SK-N-SH (cell line): ENCODE data around the gene BBS9. TPM values are rescaled to one million over a fixed set of nuclear protein-coding genes. Genes with fewer than 3 reads are reported as not detected.

ENCODE experiments used
- CTCF ChIA-PET: fragments of 300-600, 350-600 bp; formaldehyde crosslinking; extraction: SDS; loops from one replicate; lab custom pipeline; 2021; lab: Yijun Ruan, JAX
- POLR2A ChIA-PET: fragments of 350-600 bp; sonication (Branson Sonifier 250); formaldehyde crosslinking; extraction: SDS; loops from one replicate; lab custom pipeline; 2020; ENCODE audit warnings: antibody characterized with exemption, inconsistent platforms; lab: Yijun Ruan, JAX
- DNase-seq: peaks from one replicate; pipeline ENCODE4 v3.0.0; 2012
- H2AFZ ChIP-seq: fragments of 200-600 bp; sonication (generic); 2 replicates; pipeline ENCODE4 v1.8.1; 2016; ENCODE audit warnings: antibody characterized with exemption, mild to moderate bottlenecking, low read depth
- H3F3A ChIP-seq: fragments of 200-600 bp; sonication (generic); replicated peaks from 2 replicates; pipeline ENCODE3; 2016; ENCODE audit warnings: antibody characterized with exemption, mild to moderate bottlenecking; ENCODE audit not compliant: insufficient read depth
- H3K27ac ChIP-seq, 2 experiments: fragments of 200-500 bp in 1 of 2; fragments of 200-600 bp in 1 of 2; sonication (Bioruptor generic) in 1 of 2; sonication (generic), shearing (Covaris generic) in 1 of 2; 2 replicates each; pipeline versions ENCODE4 v1.5.1 to v1.6.1; 2014 to 2016; ENCODE audit warnings: low read depth in 2 of 2, inconsistent platforms in 1 of 2, low read length in 1 of 2, mild to moderate bottlenecking in 1 of 2, mixed read lengths in 1 of 2
- H3K27me3 ChIP-seq: fragments of 200-600 bp; sonication (generic), shearing (Covaris generic); 2 replicates; pipeline ENCODE4 v1.6.1; 2016; ENCODE audit warnings: mixed run types; ENCODE audit not compliant: insufficient read depth
- H3K36me3 ChIP-seq, 2 experiments: fragments of 200-500 bp in 1 of 2; fragments of 200-600 bp in 1 of 2; sonication (Bioruptor generic) in 1 of 2; sonication (generic) in 1 of 2; replicated peaks in 1 of 2; 2 replicates each; pipeline versions ENCODE3 to v1.5.1; 2014 to 2016; ENCODE audit warnings: low read length in 1 of 2, mild to moderate bottlenecking in 1 of 2; ENCODE audit not compliant: insufficient read depth in 2 of 2, control insufficient read depth in 1 of 2
- H3K4me1 ChIP-seq, 2 experiments: fragments of 200-500 bp in 1 of 2; fragments of 200-600 bp in 1 of 2; sonication (Bioruptor generic) in 1 of 2; sonication (generic), shearing (Covaris generic) in 1 of 2; 2 replicates each; pipeline versions ENCODE4 v1.5.1 to v1.6.1; 2014 to 2016; ENCODE audit warnings: low read depth in 1 of 2, low read length in 1 of 2, mixed run types in 1 of 2; ENCODE audit not compliant: insufficient read depth in 2 of 2, control insufficient read depth in 1 of 2
- H3K4me2 ChIP-seq: fragments of 200-600 bp; sonication (generic), shearing (Covaris generic); 2 replicates; pipeline ENCODE4 v1.6.1; 2017; ENCODE audit warnings: mixed run types
- H3K4me3 ChIP-seq, 2 experiments: fragments of 200-500 bp in 1 of 2; fragments of 200-600 bp in 1 of 2; sonication (Bioruptor generic) in 1 of 2; sonication (generic), shearing (Covaris generic) in 1 of 2; 2 replicates each; pipeline versions ENCODE4 v1.5.1 to v1.8.1; 2014 to 2016; ENCODE audit warnings: low read depth in 2 of 2, inconsistent platforms in 1 of 2, low read length in 1 of 2, mild to moderate bottlenecking in 1 of 2, mixed read lengths in 1 of 2, moderate library complexity in 1 of 2
- H3K79me2 ChIP-seq: fragments of 200-600 bp; sonication (generic); 2 replicates; pipeline ENCODE4 v1.8.1; 2017; ENCODE audit warnings: mild to moderate bottlenecking; ENCODE audit not compliant: insufficient read depth
- H3K9ac ChIP-seq: fragments of 200-600 bp; sonication (generic); 2 replicates; pipeline ENCODE4 v1.6.1; 2017; ENCODE audit warnings: mixed run types
- H3K9me2 ChIP-seq: fragments of 200-600 bp; sonication (generic); 2 replicates; pipeline ENCODE4 v1.6.1; 2017; ENCODE audit warnings: mixed run types
- H3K9me3 ChIP-seq: fragments of 200-600 bp; sonication (generic); 2 replicates; pipeline ENCODE4 v1.6.1; 2017; ENCODE audit warnings: mixed run types, mild to moderate bottlenecking, moderate library complexity
- H4K20me1 ChIP-seq: fragments of 200-600 bp; sonication (generic); 2 replicates; pipeline ENCODE4 v1.6.1; 2017; ENCODE audit warnings: mild to moderate bottlenecking, mixed run types; ENCODE audit not compliant: insufficient read depth
- CHD2 ChIP-seq: fragments of 150-350 bp; IDR thresholded peaks from 2 replicates; pipeline ENCODE4 v1.6.1; 2018; ENCODE audit warnings: low read length; ENCODE audit not compliant: partially characterized antibody
- CTCF ChIP-seq: fragments of 200-600 bp; sonication (generic); IDR thresholded peaks from 2 replicates; pipeline ENCODE4 v1.6.1; 2017; ENCODE audit warnings: antibody characterized with exemption, mild to moderate bottlenecking, moderate library complexity
- ELF1 ChIP-seq: IDR thresholded peaks from 2 replicates; pipeline ENCODE4 v1.4.0; 2012
- FOSL2 ChIP-seq: IDR thresholded peaks from 2 replicates; pipeline ENCODE4 v1.4.0; 2012; ENCODE audit warnings: low read depth, mild to moderate bottlenecking, moderate library complexity, borderline replicate concordance
- GABPA ChIP-seq: IDR thresholded peaks from 2 replicates; pipeline ENCODE4 v1.4.0; 2012; ENCODE audit warnings: low read depth, mild to moderate bottlenecking
- GATA2 ChIP-seq: sonication (generic); formaldehyde crosslinking; IDR thresholded peaks from 2 replicates; pipeline ENCODE4 v1.5.0; 2020; ENCODE audit warnings: mild to moderate bottlenecking, missing genetic modification reagents
- MXI1 ChIP-seq: IDR thresholded peaks from 2 replicates; pipeline ENCODE4 v1.6.1; 2012; ENCODE audit warnings: mild to moderate bottlenecking, low read depth, low read length, improper control_type of control experiment
- PBX3 ChIP-seq: IDR thresholded peaks from 2 replicates; pipeline ENCODE4; 2012
- RAD21 ChIP-seq: IDR thresholded peaks from 2 replicates; pipeline ENCODE4 v1.6.1; 2012; ENCODE audit warnings: mild to moderate bottlenecking, low read length
- REST ChIP-seq: IDR thresholded peaks from 2 replicates; pipeline ENCODE4 v1.6.1; 2012; ENCODE audit warnings: mild to moderate bottlenecking, low read depth, low read length, moderate library complexity
- RXRA ChIP-seq: IDR thresholded peaks from 2 replicates; pipeline ENCODE4 v1.4.0; 2012; ENCODE audit warnings: low read depth, mild to moderate bottlenecking, borderline replicate concordance
- SIN3A ChIP-seq: IDR thresholded peaks from 2 replicates; pipeline ENCODE4 v1.6.1; 2012; ENCODE audit warnings: low read depth, mild to moderate bottlenecking, low read length, moderate library complexity, borderline replicate concordance
- TAF1 ChIP-seq: IDR thresholded peaks from 2 replicates; pipeline ENCODE4 v1.6.1; 2012; ENCODE audit warnings: low read depth, mild to moderate bottlenecking, low read length, moderate library complexity, borderline replicate concordance
- TCF12 ChIP-seq: IDR thresholded peaks from 2 replicates; pipeline ENCODE4 v1.4.0; 2012
- USF2 ChIP-seq: fragments of 150-350 bp; IDR thresholded peaks from 2 replicates; pipeline ENCODE4 v1.6.1; 2017; ENCODE audit warnings: antibody characterized with exemption, low read length, low read depth, borderline replicate concordance
- YY1 ChIP-seq: IDR thresholded peaks from 2 replicates; pipeline ENCODE4 v1.4.0; 2012; ENCODE audit warnings: low read depth, mild to moderate bottlenecking
- ZBTB33 ChIP-seq: IDR thresholded peaks from 2 replicates; pipeline ENCODE4 v1.4.0; 2012; ENCODE audit warnings: low read depth, borderline replicate concordance
- WGBS: methylation state at CpG from one replicate; pipeline ENCODE4 v1.1.6; 2017; ENCODE audit warnings: low lambda C conversion rate; 5-methylcytosine and 5-hydroxymethylcytosine counted together
- polyA plus RNA-seq, 3 experiments: library from polyadenylated mRNA; depleted of rRNA; stranded (reverse); fragments of >200 nt; gene quantifications; 2 replicates each; pipeline ENCODE4 v1.2.3, GENCODE V29; 2012

Gene BBS9
- polyA plus RNA-seq, 1 of the 3 experiments (the other 2 are of a cell fraction), result 7.5 TPM

GRCh38 chr7:33550363-33550762 lies 421.0 kb downstream of the BBS9 start (continued):
- TF ChIP-seq REST (no peak), RAD21 (no peak), GABPA (no peak), TCF12 (no peak), FOSL2 (no peak), USF2 (no peak), MXI1 (no peak)

GRCh38 chr7:33550979-33551378 lies 421.6 kb downstream of the BBS9 start:
- CTCF ChIA-PET, result no interaction called here
- Histone ChIP-seq H4K20me1 (no peaks in the 10 kb centered on the region), H3K4me1 (no peaks in the 10 kb centered on the region; a peak in 1 of 4 replicates), H3K9me2 (no peaks in the 10 kb centered on the region), H3K9me3 (no peaks in the 10 kb centered on the region), H2AFZ (no peak overlapping the region), H3K27me3 (no peaks in the 10 kb centered on the region), H3K79me2 (no peaks in the 10 kb centered on the region), H3K36me3 (no peaks in the 10 kb centered on the region), H3K4me2 (no peak overlapping the region), H3F3A (no peaks in the 10 kb centered on the region), H3K9ac (no peak overlapping the region), H3K4me3 (no peak overlapping the region), H3K27ac (no peak overlapping the region)
- DNase-seq, result no peak
- POLR2A ChIA-PET, result no interaction called here
- WGBS, result 77% methylated on average over 3 of the region's 3 CpGs
- TF ChIP-seq GATA2 (CRISPR knock-in tag), result no peak
- no peak for TF ChIP-seq FOSL2
- TF ChIP-seq CTCF, result no peak
- no peak for TF ChIP-seq YY1
- no peak for TF ChIP-seq SIN3A
- TF ChIP-seq RXRA, result no peak
- TF ChIP-seq ZBTB33, result no peak
- no peak for TF ChIP-seq RAD21
- TF ChIP-seq TCF12, result no peak
- TF ChIP-seq ELF1, result no peak
- TF ChIP-seq MXI1, result no peak
- no peak for TF ChIP-seq USF2
- TF ChIP-seq TAF1, result no peak
- no peak for TF ChIP-seq CHD2
- no peak for TF ChIP-seq PBX3
